HG03521 (cell line): ENCODE data around the gene DPM3.
A peak's percentile ranks its signal among the peaks of the same experiment; 100 is the strongest.
"Not testable (repeated sequence)": the region's sequence is repeated elsewhere in the genome, so short reads cannot be mapped to it uniquely, and the experiment has no call there.

Experiments
- ATAC-seq: cut with Tn5 transposase; IDR thresholded peaks from one replicate; pipeline ENCODE4 v1.9.1; 2021; ENCODE audit warnings: mild to moderate bottlenecking, moderate library complexity; ENCODE audit not compliant: unreplicated experiment

The DPM3 gene

DNA sequence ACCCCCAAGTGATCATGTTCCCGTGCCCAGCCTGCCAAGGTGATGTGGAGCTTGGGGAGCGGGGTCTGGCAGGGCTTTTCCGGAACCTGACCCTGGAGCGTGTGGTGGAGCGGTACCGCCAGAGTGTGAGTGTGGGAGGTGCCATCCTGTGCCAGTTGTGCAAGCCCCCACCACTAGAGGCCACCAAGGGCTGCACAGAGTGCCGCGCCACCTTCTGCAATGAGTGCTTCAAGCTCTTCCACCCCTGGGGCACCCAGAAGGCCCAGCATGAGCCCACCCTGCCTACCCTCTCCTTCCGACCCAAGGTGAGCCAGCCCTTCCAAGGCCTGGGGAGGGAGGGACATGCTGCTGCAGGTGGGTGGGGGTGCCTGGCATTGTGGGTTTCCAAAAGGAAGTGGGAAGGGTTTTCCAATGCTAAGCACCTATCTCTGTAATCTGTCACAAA, 35.6 kb upstream of the DPM3 start:
- no peak for ATAC-seq

DNA sequence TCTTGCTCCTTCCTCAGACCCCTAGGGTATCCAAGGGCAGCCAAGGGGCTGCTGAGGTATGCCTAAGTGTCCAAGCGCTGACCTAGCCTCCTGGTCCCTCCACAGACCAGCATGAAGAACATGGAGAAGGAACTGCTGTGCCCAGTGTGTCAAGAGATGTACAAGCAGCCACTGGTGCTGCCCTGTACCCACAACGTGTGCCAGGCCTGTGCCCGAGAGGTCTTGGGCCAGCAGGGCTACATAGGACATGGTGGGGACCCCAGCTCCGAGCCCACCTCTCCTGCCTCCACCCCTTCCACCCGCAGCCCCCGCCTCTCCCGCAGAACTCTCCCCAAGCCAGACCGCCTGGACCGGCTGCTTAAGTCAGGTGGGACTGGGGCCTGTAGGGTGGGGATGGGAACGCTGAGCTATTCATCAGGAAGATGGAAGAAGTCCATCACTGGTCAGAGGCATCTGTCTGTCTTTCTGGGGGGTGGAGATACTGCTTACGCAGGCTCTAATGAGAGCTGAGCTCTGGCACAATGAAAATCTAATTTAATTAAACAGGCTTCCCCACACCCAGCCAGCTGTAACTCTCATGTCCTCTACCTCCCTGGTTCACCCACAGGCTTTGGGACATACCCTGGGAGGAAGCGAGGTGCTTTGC, 35.1 kb upstream of the DPM3 start:
- ATAC-seq = no peak

GRCh38 chr1:155174324-155175280, 34.3 kb upstream of the DPM3 start:
- ATAC-seq = no peak

DNA sequence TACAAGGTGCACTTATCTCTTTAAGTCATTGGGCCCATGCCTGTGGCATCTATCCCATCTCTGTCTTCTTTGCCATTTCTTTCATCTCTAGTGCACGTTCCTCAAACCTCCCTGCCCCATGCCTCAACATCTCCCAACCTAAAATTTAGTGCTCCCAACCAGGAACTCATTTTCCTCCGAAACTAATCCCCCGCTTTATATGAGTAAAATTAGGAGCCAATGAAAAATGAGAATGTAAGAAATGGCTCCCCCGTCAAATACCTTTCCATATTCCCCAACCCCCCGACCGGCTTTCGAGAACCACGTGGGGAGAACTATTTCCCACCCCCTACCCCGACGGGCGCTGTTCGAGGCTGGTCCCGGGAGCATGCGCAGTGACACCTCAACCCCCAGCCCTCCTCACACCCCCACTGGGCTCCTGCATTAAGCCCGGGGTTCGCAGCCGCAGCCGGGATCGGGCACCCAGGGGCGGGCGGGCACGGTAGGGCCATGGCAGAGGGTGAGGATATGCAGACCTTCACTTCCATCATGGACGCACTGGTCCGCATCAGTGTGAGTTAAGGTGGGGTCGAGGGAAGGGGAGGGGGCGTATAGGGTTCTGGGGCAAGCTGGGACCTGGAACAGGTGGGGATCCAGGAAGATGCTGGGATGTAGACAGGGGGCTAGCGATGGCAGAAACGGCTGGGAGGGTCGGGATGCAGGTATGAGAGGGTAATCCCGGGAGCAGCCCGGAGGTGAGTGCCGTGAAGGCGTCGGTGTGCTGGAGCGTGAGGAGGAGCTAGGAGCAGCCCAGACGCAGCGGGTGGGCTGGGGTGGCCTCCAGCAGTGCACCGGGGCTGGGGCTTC, 33.4 kb upstream of the DPM3 start, which contains the start of gene TRIM46:
Gene TRIM46, plus strand, starts transcription at position 372 of the 846 bp plus-strand sequence. Its CDS starts 118 bp downstream, at position 490.
- ATAC-seq = no peak

GRCh38 chr1:155172732-155173477, 32.6 kb upstream of the DPM3 start, which contains the start of gene KRTCAP2:
TSS of gene KRTCAP2 (minus strand) at chr1:155173304. CDS start at chr1:155173224, 80 bp downstream.
- peak; percentile 71 for ATAC-seq

DNA sequence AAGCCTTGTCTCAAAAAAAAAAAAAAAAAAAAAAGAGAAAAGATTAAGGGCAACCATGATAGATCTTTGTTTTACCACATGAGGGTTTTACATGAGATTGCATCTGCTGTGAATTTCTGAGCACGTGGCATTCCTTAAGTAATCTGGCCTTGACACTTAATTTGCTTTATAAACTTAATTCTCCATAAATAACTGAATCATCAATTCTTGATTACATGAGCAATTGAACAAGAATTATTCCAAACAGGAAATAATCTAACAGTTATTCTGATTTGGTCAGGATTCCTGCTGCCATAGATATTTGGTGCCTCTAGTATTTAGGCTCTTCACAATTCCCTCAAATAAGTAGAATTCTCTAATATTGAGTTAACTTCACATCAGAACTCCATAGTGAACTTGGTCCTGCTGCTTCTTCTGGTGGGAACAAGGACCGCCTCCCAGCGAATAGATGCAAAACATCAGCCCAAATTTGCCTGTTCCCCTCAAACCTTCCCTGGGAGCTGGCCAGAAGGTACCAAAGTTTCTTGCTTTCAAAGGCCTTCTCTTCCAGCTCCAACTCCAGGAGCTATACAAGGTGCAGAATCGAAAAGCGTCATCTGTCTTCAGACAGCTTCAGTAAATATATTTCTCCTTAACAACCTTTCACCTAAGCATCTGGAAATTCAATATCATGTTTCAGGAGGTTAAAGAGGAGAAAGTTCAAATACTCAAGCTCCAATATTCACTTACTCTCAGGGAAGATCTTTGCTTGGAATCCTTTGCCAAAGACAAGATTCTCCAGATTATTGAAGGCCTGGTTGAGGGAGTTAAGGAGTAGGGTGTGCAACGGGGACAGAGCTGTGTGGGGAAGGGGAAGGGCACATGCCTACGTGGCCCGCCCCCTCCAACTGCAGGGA, 31.8 kb upstream of the DPM3 start:
- ATAC-seq = no peak

DNA sequence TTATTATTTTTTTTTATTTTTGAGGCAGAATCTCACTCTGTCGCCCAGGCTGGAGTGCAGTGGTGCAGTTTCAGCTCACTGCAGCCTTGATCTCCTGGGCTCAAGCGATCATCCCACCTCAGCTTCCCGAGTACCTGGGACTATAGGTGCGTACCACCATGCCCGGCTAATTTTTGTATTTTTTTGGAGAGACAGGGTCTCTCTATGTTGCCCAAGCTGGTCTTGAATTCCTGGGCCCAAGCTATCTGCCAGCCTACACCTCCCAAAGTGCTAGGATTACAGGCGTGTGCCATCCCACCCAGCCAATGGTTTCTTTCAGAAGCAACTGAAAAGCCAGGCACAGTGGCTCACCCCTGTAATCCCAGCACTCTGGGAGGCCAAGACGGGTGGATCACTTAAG, 30.5 kb upstream of the DPM3 start:
- ATAC-seq = no peak

GRCh38 chr1:155170101-155170785, 29.9 kb upstream of the DPM3 start:
- ATAC-seq = no peak

- no peak for ATAC-seq
These were observed 29.2 kb upstream of the DPM3 start for GRCh38 chr1:155169541-155169940.

DNA sequence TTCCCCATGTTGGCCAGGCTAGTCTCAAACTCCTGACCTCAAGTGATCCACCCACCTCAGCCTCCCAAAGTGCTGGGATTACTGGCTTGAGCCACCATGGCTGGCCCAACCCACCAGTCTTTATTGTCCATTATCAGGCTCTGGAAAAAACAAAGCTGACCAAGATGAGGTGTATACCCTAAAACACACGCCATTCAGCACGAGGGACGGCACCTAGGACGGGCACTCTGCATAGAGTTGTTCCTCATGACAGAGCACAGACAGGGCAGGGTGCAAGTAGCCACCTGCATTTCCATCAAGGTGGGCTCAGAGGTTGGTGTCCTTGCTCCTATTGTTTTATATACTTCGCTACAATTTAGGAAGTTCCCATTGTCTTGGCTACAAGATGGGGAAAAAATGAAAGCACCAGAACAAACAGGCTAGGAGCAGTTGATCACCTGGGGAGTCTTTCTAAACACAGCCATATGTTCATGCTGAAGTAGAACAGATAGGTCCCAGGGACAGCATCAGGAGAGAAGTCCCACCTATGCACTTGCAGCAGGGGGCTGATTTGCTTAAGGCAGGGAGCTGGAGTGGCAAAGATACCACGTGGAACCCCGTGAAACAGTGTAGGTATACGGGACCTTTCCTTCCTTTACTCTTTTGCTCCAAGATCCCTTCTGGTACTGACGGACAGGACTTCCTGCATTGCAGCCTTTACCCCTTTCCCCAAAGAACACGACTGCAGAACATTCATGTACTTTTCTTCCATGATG, 28.3 kb upstream of the DPM3 start:
- ATAC-seq = no peak

GRCh38 chr1:155168105-155168445, 27.7 kb upstream of the DPM3 start:
- not testable (repeated sequence) for ATAC-seq

- no peak for ATAC-seq
These were observed 27.1 kb upstream of the DPM3 start for GRCh38 chr1:155167166-155168104.

DNA sequence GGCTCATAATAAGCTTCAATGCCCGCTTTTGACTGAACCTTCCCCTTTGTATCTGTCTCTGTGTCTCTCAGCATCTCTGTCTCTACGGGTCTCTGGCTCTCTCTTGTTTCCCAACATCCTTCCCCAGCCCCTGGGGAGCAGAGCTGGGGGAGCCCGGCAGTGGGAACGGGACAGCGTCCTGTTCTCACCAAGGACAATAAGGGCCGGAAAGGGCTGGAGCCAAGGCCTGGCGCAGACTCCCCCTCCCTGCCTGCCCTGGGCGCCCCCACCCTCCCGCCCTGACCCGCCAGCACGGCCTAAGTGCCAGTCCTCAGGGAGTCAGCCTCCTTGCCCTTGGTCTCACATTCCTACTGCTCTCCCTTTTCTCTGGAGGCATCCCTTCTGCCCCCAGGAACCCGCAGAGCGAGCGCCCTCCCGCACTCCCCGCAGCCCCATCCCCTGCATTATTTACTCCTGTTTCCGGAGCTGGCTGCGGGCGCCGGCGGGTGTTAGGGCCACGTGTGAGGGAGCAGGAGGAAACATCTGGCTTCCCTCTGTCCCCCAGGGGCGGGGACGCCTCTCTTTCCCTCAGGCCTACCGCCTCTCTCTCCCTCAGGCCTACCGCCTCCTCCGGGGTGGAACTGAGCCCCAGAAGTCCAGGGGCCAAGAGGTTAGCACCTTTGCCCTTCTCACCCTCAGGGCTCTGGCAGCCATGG, 26.3 kb upstream of the DPM3 start:
- ATAC-seq = no peak

- no peak for ATAC-seq
These were observed 25.7 kb upstream of the DPM3 start for GRCh38 chr1:155166051-155166470.

DNA sequence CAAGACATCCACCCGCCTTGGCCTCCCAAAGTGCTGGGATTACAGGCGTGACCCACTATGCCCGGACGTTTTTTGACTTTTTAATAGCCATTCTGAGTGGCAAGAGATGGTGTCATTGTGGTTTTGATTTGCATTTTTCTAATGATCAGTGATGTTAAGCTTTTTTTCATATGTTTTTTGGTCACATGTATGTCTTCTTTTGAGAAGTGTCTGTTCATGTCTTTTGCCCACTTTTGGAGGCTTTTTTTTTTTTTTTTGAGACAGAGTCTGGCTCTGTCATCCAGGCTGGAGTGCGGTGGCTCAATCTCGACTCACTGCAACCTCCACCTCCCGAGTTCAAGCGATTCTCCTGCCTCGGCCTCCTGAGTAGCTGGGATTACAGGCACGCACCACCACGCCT, 24.3 kb upstream of the DPM3 start:
- not testable (repeated sequence) for ATAC-seq

DNA sequence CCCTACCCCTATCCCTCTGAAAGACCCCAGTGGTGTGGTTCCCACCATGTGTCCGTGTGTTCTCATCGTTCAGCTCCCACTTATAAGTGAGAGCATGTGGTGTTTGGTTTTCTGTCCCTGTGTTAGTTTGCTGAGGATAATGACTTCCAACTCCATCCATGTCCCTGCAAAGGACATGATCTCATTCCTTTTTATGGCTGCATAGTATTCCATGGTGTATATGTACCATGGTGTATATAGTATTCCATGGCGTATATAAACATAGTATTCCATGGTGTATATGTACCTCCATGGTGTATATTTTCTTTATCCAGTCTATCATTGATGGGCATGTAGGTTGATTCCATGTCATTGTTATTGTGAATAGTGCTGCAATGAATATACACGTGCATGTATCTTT, 23.5 kb upstream of the DPM3 start:
- not testable (repeated sequence) for ATAC-seq
